Activated effector memory CD4-positive, alpha-beta T cell treated with anti-CD3 and anti-CD28 coated beads, Interleukin-2, amount 50 U/mL, for 16 hours (primary cell): ENCODE measurements around the gene SLC38A3.
A peak's percentile ranks its signal among the peaks of the same experiment; 100 is the strongest.
"Not testable (repeated sequence)": the region's sequence is repeated elsewhere in the genome, so short reads cannot be mapped to it uniquely, and the experiment has no call there.

Experiments used
- DNase-seq: peaks from one replicate; pipeline ENCODE4 v3.0.0-alpha.2; 2020

Gene SLC38A3

DNA sequence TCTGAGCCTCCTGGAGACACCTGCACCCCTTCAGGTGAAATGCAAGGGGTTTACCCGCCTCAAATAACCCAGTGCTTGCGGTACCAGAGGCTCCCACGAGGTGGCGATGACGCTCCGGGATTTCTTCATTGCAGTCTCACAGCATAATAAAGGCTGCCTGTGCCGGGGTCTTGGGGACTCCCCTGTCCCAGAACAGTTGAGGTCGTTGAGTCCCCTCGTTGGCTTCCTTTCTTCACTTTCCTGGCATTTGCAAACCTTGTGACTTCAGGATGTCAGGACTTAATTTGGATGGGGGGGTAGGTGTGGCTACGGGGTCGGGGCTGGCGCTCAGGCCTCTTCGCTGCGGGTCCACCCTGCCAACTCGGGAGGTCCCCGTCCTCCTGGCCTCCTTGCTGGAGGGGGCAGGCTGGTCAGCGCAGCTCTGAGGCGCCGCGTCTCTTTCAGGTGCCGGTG lies 12.4 kb upstream of the SLC38A3 start:
- DNase-seq = peak; percentile 93

DNA sequence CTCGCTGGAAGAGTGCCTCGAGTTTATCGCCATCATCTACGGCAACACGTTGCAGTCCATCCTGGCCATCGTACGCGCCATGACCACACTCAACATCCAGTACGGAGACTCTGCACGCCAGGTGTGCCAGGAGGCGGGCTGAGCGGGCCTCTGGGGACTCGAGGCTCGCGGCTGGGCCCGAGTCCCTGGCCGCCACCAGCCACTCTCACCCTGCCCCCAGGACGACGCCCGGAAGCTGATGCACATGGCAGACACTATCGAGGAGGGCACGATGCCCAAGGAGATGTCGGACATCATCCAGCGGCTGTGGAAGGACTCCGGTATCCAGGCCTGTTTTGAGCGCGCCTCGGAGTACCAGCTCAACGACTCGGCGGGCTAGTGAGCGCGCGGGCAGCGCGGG lies 11.8 kb upstream of the SLC38A3 start:
- DNase-seq = no peak

DNA sequence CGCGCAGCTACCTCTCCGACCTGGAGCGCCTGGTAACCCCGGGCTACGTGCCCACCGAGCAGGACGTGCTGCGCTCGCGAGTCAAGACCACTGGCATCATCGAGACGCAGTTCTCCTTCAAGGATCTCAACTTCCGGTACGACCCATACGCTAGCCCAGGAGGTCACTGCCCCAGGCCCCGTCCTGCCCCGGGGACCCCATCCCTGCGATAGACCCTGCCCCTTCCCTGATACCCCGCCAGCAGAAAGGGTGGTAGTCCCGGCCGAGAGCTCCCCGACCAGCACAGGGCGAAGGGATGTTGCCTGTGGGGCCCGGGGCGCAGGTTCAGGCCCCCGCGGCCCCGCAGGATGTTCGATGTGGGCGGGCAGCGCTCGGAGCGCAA lies 11.3 kb upstream of the SLC38A3 start:
- no peak for DNase-seq

DNA sequence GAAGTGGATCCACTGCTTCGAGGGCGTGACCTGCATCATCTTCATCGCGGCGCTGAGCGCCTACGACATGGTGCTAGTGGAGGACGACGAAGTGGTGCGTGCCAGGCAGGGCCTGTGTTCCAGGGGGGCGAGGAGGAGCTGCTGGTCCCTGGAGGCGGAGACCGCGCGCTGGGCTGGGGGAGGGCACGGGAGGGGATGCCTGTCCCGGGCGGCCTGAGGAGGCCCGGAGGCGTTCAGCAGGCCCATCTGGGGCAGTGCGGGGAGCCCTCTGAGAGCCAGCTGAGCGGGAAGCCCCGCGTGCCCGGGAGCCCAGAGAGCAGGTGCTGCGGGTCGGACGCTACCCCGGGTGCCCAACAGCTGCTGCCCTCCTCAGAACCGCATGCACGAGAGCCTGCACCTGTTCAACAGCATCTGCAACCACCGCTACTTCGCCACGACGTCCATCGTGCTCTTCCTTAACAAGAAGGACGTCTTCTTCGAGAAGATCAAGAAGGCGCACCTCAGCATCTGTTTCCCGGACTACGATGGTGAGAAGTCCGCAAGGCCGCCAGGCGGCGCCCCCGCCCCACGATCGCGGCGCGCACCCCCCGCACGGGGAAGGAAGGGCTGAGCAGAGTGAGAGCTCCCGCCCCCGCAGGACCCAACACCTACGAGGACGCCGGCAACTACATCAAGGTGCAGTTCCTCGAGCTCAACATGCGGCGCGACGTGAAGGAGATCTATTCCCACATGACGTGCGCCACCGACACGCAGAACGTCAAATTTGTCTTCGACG lies 10.8 kb upstream of the SLC38A3 start:
- DNase-seq = peak; percentile 94

DNA sequence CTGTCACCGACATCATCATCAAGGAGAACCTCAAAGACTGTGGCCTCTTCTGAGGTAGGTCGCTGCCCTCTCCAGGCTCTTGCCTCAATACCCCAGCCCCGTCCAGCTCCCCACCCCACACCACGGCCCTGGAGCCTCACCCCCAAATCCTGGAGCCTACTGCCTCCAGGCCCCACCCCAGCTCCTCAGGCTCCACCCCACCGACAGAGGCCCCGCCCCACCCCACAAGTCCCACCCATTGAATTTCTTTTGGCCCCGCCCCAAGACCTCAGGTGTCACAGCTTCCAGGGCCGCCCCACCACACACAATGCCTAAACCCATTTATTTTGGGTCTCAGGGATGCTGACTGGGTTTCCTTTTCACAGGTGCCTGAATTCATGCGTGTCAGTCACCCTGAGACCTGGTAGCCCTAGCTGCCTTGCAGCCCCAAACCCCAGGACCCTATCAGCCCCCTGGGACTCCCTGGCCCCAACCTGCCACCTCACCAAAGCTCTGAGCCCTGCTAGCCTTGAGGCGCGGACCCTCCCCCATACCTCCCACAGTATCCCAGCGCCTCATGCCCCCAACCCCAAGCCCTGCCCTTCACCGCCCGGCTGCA lies 10.1 kb upstream of the SLC38A3 start:
- peak; percentile 75 for DNase-seq

DNA sequence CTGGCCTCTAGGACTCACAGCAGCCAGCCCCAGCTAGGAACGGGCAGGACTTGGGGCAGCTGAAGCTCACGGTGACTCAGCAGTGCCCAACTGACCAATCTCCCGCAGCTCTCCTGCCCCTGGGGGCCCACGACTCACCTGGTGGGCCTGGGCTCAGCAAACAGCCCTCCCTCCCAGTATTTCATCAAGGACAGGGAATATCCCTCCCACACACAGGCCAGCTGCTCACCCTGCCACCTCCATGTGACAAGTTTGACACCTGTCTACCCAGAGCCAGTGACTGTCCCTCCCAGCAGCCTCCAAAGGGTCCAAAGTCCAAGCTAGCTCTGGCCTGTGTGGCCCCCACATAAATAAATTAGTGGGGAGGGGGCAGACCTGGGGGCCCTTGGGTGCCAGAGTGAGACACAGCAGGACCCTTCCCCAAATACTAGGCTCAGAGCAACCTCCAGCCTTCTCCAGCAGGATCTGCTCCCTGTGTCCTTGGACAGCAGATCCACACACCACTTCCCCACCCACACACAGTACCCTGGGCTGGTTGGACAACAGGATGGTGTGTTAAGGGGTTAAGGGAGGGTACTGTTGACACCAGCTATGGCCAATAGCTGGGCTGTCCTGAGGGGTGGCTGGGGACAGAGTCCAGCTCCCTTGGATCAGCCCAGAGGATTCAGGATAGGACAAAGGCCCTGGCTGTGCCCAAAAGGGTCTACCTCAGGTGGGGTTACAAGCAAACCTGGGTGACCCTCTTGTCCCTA lies 9.4 kb upstream of the SLC38A3 start:
- DNase-seq = no peak

DNA sequence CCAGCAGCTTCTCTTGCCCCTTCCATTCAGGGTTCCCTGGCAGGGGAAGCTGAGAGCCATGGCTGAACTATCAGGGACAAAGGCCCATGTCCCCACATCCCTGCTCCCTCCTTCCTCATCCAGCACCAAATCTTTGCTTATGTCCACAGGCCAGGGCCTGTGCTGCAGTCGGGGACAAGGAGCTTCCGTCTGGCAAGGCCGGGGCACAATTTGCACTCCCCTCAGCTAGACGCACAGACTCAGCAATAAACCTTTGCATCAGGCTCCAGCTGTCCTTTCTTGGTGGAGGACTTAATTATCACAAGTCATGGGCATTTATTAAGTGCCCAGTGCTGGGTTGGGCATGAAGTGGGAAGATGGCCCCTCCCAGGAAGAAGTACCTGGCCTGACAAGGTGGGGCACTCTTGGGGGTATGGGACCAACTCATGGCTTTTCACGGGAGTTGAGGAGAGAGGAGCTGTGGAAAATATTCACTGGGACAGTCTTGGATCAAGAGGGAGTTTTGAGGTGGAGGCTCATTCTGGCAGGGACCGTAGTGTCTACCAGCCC lies 8.7 kb upstream of the SLC38A3 start:
- DNase-seq = no peak

DNA sequence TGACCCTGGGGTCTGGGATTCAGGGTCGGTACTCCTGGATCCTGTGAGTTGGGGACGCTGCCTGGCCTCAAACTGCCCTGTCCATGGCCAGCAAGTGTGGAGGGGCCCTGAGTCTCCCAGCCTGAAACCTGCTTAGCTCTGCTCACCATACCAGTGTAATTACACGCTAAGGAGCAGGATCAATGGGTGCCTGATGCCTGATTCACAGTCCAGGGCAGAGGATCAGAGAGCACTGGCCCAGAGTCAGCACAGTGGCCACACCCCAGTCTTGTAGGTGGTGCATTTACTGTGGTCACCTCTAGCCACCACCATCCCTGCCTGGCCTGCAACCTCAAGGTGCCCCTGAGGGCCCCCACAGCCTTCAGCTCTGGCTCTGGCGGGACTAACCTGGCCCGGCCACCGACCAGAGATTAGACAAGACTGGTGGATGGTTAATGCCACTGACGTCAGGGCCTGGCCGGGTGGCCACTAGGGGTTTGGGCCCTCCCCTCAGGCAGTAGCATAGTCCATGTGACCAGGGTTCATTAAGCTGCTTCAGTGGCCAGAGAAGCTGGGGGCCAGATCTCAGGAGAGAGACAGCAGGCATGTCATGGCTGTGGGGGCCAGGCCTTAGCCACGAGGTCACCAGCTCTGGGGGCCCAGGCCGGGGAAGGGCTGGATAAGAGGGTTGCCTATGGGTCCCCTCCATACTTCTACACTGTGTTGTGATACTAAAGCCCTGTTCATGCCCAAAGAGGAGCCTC lies 3.3 kb upstream of the SLC38A3 start:
- DNase-seq = no peak

DNA sequence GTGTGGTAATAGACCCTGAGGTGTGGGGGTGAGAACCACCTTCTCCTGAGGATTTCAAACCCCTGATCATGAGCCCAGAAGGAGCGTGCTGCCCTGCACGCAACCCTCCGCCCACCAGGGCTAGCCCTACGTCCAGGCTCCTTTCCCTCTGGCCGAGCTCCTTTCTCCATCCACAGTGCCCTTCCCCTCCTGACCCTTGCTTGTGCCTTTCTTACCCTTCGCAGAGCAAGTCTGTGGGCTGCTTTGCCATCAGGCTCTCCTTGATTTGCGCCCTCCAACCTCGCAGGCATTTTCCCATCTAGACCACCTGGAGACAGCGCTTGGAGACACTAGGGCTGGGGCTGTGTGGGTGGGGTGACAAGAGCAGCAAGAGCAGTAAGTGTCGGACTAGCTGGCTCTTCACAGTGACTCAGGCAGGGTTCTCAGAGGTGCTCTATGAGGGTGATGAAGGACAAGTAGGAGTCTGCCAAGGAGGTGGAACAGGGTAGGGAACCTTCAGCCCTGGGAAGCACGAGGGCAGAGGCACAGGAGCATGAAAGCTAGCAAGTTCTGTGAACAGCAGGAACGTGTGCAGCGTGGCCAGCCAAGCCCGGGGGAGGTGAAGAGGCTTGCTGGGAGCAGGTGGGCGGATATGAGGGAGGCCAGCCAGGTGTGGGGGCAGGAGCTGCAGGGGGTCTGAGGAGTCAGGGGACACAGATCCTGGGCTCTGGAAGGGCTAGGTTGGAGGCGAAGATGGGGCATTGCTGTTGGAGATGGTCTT lies 2.5 kb upstream of the SLC38A3 start:
- no peak for DNase-seq

DNA sequence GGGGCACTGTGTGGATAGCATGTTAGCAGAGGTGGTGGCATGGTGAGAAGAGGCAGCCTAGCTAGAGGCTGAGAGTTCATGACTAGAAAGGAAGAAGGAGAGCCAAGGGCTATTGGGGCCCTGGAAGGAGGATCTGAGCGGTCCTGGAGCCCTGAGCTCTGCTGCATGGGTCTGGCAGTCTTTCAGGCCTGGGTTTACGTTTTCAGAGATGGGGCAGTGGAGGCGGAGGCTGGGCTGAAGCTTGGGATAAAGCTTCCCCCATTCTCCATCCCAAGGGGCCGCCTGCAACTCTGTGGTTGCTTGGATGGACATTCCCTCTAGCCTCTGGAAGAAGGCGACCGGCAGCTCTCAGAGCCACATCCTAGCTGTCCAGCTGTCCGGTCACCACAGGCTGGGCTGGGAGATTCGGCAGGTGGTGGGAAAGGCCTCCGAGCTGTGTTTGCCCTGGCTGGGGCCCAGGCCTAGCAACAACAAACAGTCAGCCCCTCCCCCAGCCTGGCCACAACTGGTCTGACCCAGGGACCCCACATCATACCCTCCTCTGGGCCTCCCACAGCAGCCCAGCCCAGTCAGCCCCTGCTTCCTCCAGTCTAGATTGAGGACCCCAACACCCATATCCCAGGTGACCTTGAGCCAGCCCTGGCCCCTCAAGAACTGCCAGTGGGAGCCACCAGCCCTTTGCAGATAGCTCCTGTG lies 1.8 kb upstream of the SLC38A3 start:
- no peak for DNase-seq

DNA sequence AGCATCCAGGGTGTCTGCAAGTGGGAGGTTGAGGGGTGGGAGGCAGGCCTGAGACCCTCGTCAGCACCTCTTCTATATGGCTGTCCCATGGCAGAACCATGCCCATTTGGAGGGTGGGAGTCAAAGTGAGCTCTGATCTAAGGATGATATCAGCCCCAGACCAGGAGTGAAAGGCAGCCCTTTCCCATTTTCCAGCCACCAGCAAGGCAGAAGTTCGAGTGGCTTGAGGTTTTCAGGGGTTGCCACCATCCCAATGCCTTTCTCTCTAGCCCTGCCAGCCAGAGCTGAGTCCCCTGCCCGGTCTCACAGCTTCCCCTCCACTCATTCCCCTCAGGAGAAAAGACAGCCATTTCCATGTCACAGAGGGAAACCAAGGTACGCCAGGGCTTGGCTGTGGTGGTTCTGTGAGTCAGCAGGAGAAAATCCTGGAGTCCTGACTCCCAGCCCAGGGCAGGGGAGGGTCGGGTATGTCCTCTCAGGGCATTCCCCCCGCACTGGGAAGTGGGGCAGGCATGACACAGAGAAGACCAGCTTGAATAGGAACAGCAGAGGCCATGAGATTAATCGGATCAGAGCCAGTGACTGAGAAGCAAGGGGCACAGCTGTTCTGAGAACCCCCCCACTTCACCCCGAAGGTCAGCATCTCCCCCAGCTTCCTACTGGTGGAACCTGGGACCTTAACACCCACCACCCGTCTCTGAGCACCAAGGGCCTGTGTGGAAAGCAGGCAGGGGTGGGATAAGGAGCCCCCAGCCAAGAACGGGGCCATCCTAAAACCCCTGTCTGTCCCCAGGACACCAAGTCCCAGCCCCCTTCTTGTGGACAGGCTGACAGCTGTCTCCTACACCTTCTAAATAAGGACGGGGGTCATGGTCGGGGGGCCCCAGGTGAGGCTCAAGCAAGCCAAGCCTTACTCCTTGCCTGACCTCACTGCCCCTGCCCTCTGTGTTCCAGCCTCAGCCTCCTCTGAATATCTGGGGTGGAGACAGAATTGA lies 965 bp upstream of the SLC38A3 start:
- DNase-seq = no peak

DNA sequence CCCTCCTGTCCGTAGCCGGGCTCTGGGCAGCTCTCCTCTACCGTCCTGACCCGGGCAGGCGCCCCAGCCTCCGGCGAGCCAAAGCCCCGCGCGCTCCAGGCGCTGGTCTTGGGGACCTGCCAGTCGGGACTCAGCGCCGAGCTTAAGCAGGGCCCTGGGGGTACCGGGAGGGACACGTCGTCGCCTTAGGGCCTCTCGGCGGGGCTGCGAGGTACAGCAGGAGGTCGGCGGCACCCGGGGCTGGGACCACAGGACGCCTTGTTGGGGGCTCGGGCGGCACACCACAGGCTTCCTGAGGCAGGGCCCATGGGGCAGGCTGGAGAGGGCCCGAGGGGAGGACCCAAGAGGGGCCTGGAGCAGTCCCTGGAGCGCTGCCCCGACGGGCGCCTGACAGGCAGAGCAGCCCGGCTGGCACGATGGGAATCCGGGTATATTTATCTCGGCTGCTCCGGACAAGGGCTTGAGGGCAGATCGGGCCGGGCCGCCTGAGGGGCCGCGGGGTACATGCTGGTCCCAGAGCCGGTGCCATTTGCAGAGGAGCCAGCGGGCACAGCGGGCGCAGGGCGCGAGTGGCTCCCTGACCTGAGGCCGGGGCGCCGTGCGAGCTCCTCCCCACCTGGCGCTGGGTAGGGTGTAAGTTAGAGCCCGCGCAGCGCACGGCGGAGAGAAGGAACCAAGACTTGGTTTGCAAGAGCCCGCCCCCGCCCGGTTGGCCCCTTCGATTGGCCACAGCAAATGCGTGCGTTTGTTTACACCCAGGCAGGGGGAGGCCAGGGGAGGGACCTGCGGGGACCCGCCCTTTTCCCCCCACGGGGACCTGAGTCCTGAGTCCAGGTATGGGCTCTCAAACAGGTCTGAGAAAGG lies 574 bp downstream of the SLC38A3 start:
- peak; percentile 75 for DNase-seq

DNA sequence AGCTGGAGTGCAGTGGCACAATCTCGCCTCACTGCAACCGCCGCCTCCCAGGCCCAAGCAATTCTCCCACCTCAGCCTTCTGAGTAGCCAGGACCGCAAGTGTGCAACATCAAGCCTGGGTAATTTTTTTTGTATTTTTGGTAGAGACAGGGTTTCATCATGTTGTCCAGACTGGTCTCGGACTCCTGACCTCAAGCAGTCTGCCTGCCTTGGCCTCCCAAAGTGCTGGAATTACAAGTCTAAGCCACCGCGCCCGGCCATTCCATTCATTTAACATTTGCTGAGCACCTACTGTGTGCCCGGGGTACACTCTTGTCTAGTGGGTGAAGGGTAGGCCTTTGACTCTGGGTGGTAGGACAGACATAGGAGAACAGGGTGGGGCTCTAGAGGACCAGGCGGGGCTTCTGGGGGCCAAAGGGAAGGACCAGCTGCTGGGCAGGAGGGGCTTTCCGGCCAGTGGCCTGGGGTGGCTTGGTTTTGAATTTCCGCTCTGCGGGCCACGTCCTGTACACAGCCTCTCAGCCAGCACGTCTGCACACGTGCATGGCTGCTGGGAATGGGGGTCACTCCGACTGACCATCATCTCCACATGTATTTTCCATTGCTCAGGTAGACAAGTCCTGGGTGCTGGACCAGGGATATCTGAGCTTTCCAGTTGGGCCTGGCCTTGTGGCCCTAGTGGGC lies 2.4 kb downstream of the SLC38A3 start:
- no peak for DNase-seq

DNA sequence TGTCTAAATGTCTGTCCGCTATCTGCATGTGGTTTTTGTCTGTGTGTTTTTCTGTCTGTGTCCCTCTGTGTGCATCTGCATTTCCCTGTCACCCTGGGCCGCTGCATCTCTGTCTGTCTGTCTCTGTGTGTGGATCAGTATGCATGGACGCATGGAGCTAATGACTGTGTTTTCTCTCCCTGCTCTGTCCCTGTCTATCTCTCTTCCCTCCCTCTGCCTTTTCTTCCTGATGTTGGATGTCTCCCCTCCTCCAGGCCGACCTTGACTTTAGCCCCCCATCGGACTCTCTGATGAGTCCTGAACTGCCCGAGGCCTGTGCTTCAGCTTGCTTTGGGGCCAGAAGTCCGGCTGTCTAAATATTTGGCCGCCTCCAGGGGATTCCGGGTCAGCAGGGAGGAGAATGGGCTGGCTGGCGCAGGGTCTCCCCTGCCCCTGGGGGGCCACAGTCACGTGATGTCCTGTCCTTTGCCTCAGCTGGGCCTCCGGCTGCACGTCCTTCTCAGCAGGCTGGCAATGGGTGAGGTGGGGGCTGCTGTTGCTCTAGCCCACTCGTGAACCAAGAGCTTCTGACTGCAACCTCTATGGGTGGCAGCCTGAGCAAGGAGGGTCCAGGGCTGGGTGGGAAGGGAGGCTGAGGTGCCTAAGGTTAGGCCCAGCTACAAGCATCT lies 3.7 kb downstream of the SLC38A3 start:
- no peak for DNase-seq

DNA sequence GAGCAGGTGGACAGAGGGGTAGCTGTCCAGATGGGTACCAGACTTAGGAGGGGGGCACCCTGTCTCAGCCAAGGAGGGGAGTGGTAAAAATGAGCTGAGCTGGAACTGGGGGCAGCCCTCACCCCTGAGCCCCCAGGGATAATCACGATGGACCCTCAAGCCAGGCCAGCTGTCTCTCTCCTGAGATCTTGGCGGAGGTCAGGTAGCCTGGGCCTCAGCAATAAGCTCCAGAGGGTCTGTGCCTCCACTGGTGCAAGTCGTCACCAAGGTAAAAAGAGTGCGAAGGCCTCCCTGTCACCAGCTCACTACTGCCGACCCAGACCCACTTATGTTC lies 5.1 kb downstream of the SLC38A3 start:
- DNase-seq = no peak

DNA sequence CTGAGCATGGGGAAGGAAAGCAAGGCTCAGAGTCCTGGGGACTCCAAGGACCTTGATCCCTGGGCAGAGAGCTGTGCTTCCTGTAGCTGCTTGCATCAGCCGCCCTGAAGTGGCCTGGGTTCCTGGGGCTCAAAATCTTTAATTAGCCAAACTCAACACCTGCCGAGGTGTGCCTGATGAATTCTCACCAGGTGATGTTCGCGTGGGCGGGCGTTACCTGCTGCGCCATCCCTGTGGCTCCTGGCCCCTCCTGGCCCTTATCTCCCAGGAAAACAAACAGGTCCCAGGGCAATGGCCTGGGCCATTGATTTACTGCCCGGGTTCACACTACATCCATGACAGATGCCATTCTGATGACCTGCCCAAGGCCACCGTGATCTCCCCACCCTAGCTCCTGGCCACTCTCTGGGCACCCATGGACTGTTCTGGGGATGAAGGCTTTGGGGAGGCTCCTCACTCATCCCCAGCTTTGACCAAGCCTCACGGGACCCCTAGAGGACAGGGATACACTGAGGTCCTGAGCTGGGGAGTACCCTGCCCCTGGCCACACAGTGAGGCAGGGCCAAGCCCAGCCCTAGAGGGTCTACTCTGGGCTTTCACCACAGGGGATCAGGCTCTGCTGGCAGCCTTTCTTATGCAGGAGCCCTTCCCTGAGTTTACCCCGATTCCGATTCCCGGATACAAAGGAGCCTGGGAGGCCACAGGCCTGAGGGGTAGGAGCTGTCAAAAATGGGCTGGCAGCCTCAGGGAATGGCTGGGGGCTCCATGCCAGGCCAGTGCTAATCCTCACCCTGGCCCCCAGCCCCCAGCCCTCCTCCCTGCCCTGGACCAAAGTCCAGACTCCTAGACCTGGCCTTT lies 5.7 kb downstream of the SLC38A3 start:
- DNase-seq = no peak

DNA sequence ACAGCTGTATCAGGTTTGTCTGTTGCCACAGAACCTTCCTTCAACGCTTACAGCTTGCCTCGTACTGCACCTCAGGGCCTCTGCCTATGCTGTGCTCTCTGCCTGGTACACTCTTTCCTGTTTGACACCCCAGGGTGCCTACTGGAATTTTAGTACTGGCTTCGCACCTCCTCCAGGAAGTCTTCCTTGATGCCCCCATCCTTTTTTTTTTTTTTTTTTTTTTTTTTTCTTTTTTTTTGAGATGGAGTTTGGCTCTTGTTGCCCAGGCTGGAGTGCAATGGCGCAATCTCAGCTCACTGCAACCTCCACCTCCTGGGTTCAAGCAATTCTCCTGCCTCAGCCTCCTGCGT lies 6.3 kb downstream of the SLC38A3 start:
- DNase-seq = not testable (repeated sequence)
